Activated CD8-positive, alpha-beta T cell treated with anti-CD3 and anti-CD28 coated beads, Interleukin-2, amount 10 ng/mL, durations not matched to agents 7 days and 5 days (primary cell): ENCODE measurements around the gene SLC6A15. TPM values are rescaled to one million over a fixed set of nuclear protein-coding genes. Genes with fewer than 3 reads are reported as not detected.

ENCODE experiments used
- ATAC-seq: fragments of 150-1000 bp; cut with Tn5 transposase; one replicate; pipeline ENCODE4 v1.10.0; 2021; ENCODE audit warnings: moderate library complexity
- CTCF ChIA-PET: fragments of 350-600 bp; sonication (Branson Sonifier 250); formaldehyde crosslinking; loops from one replicate; lab custom pipeline; 2021; ENCODE audit warnings: antibody characterized with exemption; lab: Charles Lee
- POLR2A ChIA-PET: fragments of 350-600 bp; sonication (Branson Sonifier 250); formaldehyde crosslinking; loops from one replicate; lab custom pipeline; 2021; ENCODE audit warnings: antibody characterized with exemption; lab: Charles Lee
- DNase-seq: peaks from one replicate; pipeline ENCODE4 v3.0.0-alpha.2; 2020
- H3K27ac Mint-ChIP-seq: one replicate; pipeline ENCODE4 v1.8.0; 2021; ENCODE audit warnings: mild to moderate bottlenecking, mixed read lengths
- H3K27me3 Mint-ChIP-seq: one replicate; pipeline ENCODE4 v1.8.0; 2021; ENCODE audit warnings: low read depth, mixed read lengths
- H3K36me3 Mint-ChIP-seq: one replicate; pipeline ENCODE4 v1.8.0; 2021; ENCODE audit warnings: low read depth, mixed read lengths
- H3K4me1 Mint-ChIP-seq: one replicate; pipeline ENCODE4 v1.8.0; 2021; ENCODE audit warnings: low read depth, mixed read lengths
- H3K4me3 Mint-ChIP-seq: one replicate; pipeline ENCODE4 v1.8.0; 2021; ENCODE audit warnings: mild to moderate bottlenecking, mixed read lengths
- H3K9me3 Mint-ChIP-seq: one replicate; pipeline ENCODE4 v1.8.0; 2022; ENCODE audit warnings: mixed read lengths; ENCODE audit not compliant: insufficient read depth
- total RNA-seq, 2 experiments: library from RNA; stranded (reverse); gene quantifications; one replicate each; pipeline ENCODE4 v1.2.3, GENCODE V29; 2021

The SLC6A15 gene
- total RNA-seq, 2 experiments from 2014 or later, result not detected

DNA sequence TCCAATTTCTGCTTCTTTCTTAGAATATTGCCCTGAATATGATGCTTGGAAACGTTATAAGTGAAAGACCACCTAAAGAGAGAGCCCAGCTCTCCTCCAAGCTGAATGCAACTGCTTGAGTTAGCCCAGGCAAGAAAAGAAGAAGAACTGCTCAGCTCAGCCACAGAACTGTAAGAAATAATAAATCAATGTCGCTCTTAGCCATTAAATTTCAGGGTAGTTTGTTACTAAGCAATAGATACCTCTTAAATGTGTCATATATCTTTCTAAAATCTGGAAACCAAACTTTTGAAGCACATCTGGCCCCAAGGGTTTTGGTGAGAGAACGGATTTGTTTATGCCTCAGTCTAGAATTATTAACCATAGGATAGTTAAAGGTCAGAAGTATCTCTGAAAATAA, 50.4 kb downstream of the SLC6A15 start:
- Mint-ChIP-seq H3K27me3 (no peaks in the 10 kb centered on the region), H3K36me3 (no peaks in the 10 kb centered on the region), H3K4me3 (no peak overlapping the region), H3K27ac (no peak overlapping the region), H3K4me1 (no peaks in the 10 kb centered on the region), H3K9me3 (no peaks in the 10 kb centered on the region)
- no peak for ATAC-seq
- CTCF ChIA-PET, result interaction anchor here (1.1 kb wide), 1 partner anchor 19 kb away, joined by 3 read pairs; no protein-coding TSS in a partner anchor
- POLR2A ChIA-PET, result no interaction called here
- DNase-seq, result no peak

DNA sequence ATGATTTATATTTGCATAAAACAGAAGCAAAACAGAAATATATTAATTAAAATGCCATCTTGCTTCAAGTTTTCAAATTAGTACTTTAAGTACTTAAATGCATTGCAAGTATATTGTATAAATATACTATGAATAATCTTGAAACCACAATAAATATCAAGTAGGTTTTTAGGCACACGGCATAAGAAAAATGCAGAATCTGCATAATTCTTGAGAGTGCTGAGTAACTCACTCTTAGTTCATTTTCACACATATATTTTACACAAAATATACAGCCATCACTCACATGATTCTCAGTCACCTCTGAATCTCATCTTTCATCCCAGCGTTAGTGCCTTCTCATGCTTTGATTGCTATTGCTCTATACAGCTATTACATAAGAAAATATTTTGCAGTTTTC, 51.9 kb downstream of the SLC6A15 start:
- Mint-ChIP-seq H3K27me3 (no peaks in the 10 kb centered on the region), H3K36me3 (no peaks in the 10 kb centered on the region), H3K4me3 (no peak overlapping the region), H3K27ac (no peak overlapping the region), H3K9me3 (no peaks in the 10 kb centered on the region), H3K4me1 (no peaks in the 10 kb centered on the region)
- no peak for DNase-seq
- CTCF ChIA-PET, result no interaction called here
- POLR2A ChIA-PET, result no interaction called here
- no peak for ATAC-seq

- no peaks in the 10 kb centered on the region for H3K36me3 Mint-ChIP-seq
- DNase-seq (no peak), ATAC-seq (no peak)
- CTCF ChIA-PET, result no interaction called here
- H3K27me3 Mint-ChIP-seq, result no peaks in the 10 kb centered on the region
- H3K4me1 Mint-ChIP-seq, result no peaks in the 10 kb centered on the region
- H3K9me3 Mint-ChIP-seq, result no peaks in the 10 kb centered on the region
- POLR2A ChIA-PET, result no interaction called here
- no peak overlapping the region for H3K4me3 Mint-ChIP-seq
- H3K27ac Mint-ChIP-seq, result no peak overlapping the region
Observed at GRCh38 chr12:84858796-84859195, 53.8 kb downstream of the SLC6A15 start.

DNA sequence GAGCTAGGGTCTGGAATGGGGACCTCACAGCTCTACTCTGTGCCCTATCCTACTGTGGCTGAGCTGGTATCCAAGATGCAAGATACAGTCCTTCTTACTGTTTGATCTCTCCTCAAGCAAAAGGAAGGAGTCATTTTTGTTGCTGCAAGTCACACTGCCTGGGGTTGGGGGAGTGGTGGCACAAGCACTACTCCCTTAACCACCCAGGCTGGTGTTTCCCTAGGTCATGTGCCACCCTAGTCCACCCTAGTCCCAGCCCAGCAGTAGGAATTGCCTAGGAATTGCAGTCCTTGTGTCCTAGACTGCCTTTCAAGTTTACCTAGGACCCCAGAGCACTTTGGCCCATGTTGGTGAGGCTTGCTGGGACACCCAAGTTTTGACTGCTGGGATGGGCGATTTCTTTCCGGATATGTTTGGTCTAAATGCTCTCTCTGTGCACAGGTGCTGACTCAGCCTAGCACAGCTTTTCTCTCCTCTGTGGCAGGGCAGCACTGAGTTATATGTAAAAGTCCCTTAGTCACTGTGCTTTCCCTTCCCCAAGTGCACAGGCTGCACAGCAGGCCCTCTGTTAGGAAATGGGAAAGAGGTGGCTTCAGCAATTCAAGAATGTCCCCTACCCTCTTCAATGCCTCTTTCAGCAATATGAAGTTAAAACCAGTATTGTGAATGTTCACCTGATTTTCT, 54.9 kb downstream of the SLC6A15 start:
- ATAC-seq (no peak), DNase-seq (no peak)
- POLR2A ChIA-PET, result no interaction called here
- H3K9me3 Mint-ChIP-seq, result no peaks in the 10 kb centered on the region
- H3K27ac Mint-ChIP-seq, result no peak overlapping the region
- no peaks in the 10 kb centered on the region for H3K4me1 Mint-ChIP-seq
- no peaks in the 10 kb centered on the region for H3K36me3 Mint-ChIP-seq
- CTCF ChIA-PET, result no interaction called here
- H3K4me3 Mint-ChIP-seq, result no peak overlapping the region
- no peaks in the 10 kb centered on the region for H3K27me3 Mint-ChIP-seq

GRCh38 chr12:84856156-84856900, 56.3 kb downstream of the SLC6A15 start:
- Mint-ChIP-seq H3K4me1 (no peaks in the 10 kb centered on the region), H3K36me3 (no peaks in the 10 kb centered on the region), H3K27me3 (no peaks in the 10 kb centered on the region), H3K27ac (no peak overlapping the region), H3K4me3 (no peak overlapping the region), H3K9me3 (no peaks in the 10 kb centered on the region)
- POLR2A ChIA-PET, result no interaction called here
- DNase-seq, result no peak
- ATAC-seq, result no peak
- CTCF ChIA-PET, result no interaction called here

- peaks cover 2% of the 10 kb centered on the region for H3K4me1 Mint-ChIP-seq
- DNase-seq (no peak), ATAC-seq (no peak)
- no peak overlapping the region for H3K27ac Mint-ChIP-seq
- H3K9me3 Mint-ChIP-seq, result no peaks in the 10 kb centered on the region
- H3K27me3 Mint-ChIP-seq, result no peaks in the 10 kb centered on the region
- ChIA-PET CTCF (interaction anchor here (0.7 kb wide), 2 partner anchors 14 to 19 kb away, joined by 3 read pairs; no protein-coding TSS in a partner anchor), POLR2A (no interaction called here)
- no peaks in the 10 kb centered on the region for H3K36me3 Mint-ChIP-seq
- no peak overlapping the region for H3K4me3 Mint-ChIP-seq
Observed at GRCh38 chr12:84843593-84844144, 68.9 kb downstream of the SLC6A15 start.

DNA sequence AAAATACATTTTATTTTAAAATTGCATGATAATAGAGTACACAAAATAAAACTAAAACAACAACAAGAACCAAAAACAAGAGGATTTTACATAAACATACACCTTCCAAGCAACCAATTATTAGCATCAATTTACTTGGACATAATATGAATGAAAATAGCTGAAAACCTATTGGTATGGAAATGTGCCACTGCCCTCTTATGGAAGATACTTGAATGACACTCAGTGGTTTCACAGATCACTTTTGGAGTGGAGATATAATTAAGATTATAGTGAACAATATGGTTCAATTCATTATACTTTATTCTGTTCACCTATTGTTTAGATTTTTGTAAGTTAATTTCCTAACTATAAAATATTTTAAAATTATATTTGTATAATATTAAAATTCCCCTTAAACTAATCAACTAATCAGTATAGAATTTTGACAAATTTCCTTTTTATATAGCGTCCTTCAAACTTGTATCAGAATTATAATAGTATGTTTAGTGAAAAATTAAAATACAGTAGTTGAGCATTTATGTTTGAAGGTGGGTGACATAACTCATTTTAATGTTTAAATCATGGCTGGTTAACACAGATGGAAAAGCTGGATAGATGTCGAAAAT, 70.1 kb downstream of the SLC6A15 start:
- H3K27ac Mint-ChIP-seq, result no peak overlapping the region
- H3K4me1 Mint-ChIP-seq, result peaks cover 2% of the 10 kb centered on the region
- CTCF ChIA-PET, result interaction anchor here (0.7 kb wide), 1 partner anchor 20 kb away, joined by 3 read pairs; no protein-coding TSS in a partner anchor
- DNase-seq (no peak), ATAC-seq (no peak)
- POLR2A ChIA-PET, result no interaction called here
- no peaks in the 10 kb centered on the region for H3K36me3 Mint-ChIP-seq
- no peaks in the 10 kb centered on the region for H3K27me3 Mint-ChIP-seq
- no peaks in the 10 kb centered on the region for H3K9me3 Mint-ChIP-seq
- no peak overlapping the region for H3K4me3 Mint-ChIP-seq

- Mint-ChIP-seq H3K27me3 (no peaks in the 10 kb centered on the region), H3K27ac (no peak overlapping the region), H3K36me3 (no peaks in the 10 kb centered on the region), H3K9me3 (no peaks in the 10 kb centered on the region), H3K4me3 (no peak overlapping the region), H3K4me1 (peaks cover 2% of the 10 kb centered on the region)
- DNase-seq (no peak), ATAC-seq (no peak)
- ChIA-PET CTCF (no interaction called here), POLR2A (no interaction called here)
Observed at GRCh38 chr12:84841591-84841990, 71.0 kb downstream of the SLC6A15 start.

GRCh38 chr12:84840356-84840755, 72.2 kb downstream of the SLC6A15 start:
- Mint-ChIP-seq H3K9me3 (no peaks in the 10 kb centered on the region), H3K36me3 (no peaks in the 10 kb centered on the region), H3K27ac (no peak overlapping the region), H3K4me1 (peaks cover 2% of the 10 kb centered on the region), H3K4me3 (no peak overlapping the region), H3K27me3 (no peaks in the 10 kb centered on the region)
- DNase-seq (no peak), ATAC-seq (no peak)
- POLR2A ChIA-PET, result no interaction called here
- CTCF ChIA-PET, result no interaction called here

DNA sequence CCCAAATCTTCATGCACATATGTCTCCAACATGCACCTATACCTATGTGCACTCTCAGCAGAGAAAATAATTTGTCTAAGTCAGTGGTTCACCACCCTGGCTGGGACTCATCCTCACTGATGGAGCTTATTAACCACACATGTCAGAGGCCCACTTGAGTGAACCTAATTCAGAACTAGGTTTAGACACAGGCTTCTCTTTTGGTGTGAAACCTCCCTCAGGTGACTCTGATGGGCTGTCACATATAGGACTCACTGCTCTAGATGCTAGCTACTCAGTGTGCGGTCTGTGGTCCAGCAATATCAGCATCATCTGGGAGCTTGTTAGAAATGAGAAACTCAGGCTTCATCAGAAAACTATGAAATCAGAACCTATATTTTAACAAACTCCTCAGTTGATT, 85.7 kb downstream of the SLC6A15 start:
- no peaks in the 10 kb centered on the region for H3K9me3 Mint-ChIP-seq
- H3K27ac Mint-ChIP-seq, result no peak overlapping the region
- H3K4me1 Mint-ChIP-seq, result no peaks in the 10 kb centered on the region
- ATAC-seq (no peak), DNase-seq (no peak)
- H3K36me3 Mint-ChIP-seq, result no peaks in the 10 kb centered on the region
- ChIA-PET CTCF (no interaction called here), POLR2A (no interaction called here)
- no peak overlapping the region for H3K4me3 Mint-ChIP-seq
- no peaks in the 10 kb centered on the region for H3K27me3 Mint-ChIP-seq

DNA sequence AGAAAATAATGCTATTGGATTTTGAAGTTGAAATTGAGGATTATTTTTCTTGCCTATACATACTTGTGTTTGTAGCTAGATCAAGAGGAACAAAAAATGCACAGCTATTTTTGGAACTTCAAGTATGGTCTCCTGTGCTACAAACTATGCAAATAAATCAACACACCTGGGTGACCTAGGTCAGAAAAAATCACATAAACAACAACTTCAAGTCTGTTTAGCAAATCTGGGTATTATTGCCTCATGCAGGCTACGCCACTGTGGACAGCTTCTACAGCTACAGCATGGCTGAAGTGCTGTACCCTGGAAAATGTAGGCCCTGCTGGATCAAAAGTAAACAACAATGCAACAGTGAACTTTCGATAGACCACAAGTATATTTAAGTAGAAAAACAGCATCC, 87.5 kb downstream of the SLC6A15 start:
- Mint-ChIP-seq H3K27me3 (no peaks in the 10 kb centered on the region), H3K36me3 (no peaks in the 10 kb centered on the region), H3K4me1 (no peaks in the 10 kb centered on the region), H3K27ac (no peak overlapping the region), H3K4me3 (no peak overlapping the region), H3K9me3 (no peaks in the 10 kb centered on the region)
- ChIA-PET POLR2A (no interaction called here), CTCF (no interaction called here)
- DNase-seq (no peak), ATAC-seq (no peak)

DNA sequence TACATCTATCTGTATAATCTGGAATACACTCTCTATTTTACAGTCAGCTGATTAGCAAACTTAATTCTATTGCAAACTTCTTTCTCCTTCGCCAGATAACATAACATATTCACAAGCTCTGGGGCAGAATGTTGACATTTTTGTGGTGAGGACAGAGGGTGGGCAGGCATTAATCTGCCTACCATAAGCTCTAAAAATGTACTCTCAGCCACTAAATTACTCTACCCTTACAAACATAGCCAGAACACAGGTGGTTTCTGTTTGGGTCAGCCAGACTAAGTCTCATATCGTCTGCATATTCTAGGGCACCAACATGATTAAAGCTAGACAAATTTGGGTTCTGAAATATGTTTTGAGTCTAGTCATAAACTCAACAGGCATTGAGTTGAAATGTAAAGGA, 90.1 kb downstream of the SLC6A15 start:
- DNase-seq (no peak), ATAC-seq (no peak)
- H3K27ac Mint-ChIP-seq, result no peak overlapping the region
- H3K4me3 Mint-ChIP-seq, result no peak overlapping the region
- POLR2A ChIA-PET, result no interaction called here
- CTCF ChIA-PET, result no interaction called here
- no peaks in the 10 kb centered on the region for H3K4me1 Mint-ChIP-seq
- no peaks in the 10 kb centered on the region for H3K27me3 Mint-ChIP-seq
- no peaks in the 10 kb centered on the region for H3K36me3 Mint-ChIP-seq
- no peaks in the 10 kb centered on the region for H3K9me3 Mint-ChIP-seq
